GM18873 (cell line): ENCODE data around the gene FAM168A.

ENCODE experiments used
- ATAC-seq: cut with Tn5 transposase; IDR thresholded peaks from one replicate; pipeline ENCODE4 v1.9.1; 2021; ENCODE audit warnings: mild to moderate bottlenecking, moderate library complexity, moderate number of reproducible peaks; ENCODE audit not compliant: unreplicated experiment, low FRiP score

The FAM168A gene

DNA sequence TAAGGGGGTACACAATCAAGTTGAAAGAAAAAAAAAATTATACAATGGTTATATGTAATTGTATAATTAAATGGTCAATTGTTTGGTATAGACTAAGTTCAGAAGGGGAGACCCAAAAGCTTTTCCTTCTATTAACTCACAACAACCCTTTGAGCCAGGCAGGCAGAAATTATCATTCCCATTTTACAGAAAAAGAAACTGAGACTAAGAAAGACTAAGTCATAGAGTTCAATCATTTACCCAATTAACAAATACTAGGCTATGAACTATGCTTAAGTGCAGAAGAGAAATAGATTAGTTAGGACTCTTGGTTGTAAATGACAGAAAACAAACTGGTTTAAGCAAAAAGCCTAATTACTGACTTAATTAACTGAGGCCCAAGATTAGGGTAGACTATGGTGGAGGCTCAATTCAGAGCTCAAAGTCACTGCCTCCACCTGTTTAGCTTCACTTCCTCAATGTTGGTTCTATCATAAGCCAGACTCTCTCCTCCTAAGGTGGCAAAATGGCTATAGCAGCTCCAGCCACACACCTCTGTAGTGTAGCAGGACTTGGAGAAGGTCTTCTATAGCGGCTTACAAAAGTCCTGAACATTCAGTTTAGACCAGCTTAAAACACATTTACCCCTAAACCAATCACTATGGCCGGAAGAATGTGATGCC, 34.2 kb downstream of the FAM168A start:
- no peak for ATAC-seq

DNA sequence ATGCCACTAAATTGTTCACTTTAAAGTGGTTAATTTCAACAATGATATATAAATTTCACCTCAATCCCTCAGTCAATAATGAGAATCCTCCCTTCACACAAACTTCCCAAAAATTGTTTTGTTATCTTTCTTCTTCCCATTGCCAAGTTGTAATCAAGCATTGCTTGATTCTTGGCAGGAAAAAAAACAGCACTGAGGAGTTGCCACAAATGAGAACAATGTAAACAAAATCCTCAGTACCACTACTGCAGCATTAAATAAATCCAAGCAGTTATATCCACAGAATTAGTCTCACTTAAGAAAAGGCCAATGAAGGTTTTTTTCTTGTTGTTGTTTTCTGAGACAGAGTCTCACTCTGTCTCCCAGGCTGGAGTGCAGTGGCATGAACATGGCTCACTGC, 38.2 kb downstream of the FAM168A start:
- no peak for ATAC-seq

DNA sequence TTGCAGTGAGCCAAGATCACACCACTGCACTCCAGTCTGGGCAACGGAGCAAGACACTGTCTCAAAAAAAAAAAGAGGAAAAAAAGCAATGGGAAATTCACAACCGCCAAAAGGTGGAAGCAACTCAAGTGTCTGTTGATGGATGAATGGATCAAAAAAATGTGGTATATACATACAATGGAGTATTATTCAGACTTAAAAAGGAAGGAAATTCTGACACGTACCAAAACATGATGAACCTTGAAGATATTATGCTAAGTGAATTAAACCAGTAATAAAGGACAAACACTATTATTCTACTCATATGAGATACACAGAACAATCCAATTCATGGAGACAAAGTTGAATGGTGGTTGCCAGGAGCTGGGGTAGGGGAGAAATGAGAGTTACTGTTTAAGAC, 40.9 kb downstream of the FAM168A start:
- ATAC-seq, result no peak

DNA sequence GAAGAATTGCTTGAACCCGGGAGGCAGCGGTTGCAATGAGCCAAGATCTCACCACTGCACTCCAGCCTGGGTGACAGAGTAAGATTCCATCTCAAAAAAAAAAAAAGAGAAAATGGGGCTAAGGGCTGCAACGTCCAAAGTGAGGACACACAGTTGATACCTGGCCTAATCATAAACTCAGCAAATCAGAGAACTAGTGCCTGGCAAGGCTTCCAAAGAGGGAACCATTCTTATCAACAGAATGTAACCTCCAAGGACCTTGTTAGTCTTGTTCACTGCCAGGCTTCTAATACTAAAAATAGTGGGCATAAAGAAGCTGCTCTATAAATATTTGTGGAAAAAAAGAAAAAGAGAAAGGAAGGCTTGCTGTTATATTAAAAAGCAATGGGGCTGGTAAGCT, 42.3 kb downstream of the FAM168A start:
- ATAC-seq, result no peak

DNA sequence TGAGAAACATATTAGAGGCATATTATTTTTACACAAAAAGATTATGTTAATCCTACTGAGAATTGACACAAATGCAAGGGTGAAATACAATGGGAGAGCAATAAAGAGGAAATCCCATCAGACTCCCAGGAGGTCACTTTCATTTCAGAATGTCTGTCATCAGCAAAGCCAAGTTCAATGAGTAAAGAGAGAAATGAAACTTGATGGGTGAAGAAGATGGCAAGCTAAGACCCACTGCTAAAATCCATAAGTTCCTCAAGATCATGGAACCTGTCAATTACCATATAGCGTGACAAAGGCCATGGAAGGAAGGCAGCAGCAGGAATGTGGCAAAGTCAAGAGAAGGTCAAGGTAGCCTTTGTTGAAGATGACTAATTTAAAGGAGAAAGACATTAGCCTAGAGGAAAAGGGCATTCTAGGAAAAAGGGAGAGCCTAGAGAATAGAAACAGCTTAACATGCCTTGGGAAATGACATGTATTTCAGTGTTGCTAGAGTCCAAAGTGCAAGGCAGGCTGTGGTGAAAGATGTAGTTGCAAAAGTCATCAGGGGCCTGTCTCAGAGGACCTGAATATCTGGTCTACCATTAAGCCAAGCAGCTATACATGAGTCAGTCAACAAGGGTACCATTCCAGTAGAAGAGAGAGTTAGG, 43.1 kb downstream of the FAM168A start:
- ATAC-seq, result no peak

DNA sequence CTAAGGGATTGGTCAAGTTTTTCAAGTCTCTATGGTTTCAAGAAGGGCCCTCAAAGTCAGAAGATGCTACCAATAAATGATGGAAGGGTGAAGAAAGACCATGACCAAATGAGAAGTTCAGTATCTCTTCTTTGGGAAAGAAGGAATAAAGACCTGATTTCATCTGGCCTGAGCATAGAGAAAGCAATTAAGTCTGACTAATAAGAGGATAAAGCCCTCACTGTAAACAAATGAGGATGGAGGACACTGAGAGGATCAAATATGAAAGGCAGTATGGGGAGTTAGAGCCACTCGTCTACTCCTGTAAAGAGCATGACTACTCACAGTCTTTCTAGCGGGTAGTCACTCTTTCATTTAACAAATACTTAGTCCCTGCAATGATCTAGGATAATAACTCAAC, 44.6 kb downstream of the FAM168A start:
- ATAC-seq, result no peak

DNA sequence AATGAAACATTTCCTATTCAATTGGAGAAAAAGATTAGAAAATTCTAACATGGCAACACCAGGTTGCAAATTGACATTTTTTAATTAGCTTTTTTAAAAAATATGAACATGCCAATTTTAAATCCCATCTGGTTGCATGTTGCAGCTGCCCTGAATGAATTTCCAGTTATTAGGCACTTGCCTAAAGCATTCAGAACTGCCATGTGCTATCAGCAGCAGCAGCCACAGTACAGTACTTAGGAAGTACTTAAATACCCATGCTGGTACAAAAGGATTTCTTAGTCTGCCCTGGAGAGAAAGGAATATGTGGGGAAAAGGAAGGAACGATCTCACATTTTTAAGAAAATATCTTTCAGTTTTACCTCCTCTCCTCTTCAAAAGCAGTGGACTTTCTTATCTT, 46.2 kb downstream of the FAM168A start:
- ATAC-seq, result no peak

DNA sequence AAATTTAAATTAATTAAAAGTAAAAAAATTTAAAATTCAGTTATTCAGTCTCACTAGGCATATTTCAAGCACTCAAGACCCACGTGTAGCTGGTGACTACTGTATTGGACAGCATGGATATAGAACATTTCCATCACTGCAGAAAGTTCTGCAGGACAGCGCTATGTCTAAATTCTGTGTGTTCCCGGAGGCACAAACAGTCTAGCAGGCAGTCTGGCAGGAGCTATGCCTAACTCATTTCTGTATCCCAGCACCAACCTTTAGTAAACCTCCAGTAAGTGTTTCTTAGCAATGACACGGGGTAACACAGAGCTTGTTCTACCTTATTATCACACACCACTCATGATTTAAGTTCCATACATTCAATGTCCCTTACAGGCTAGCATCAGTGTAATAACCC, 48.5 kb downstream of the FAM168A start:
- ATAC-seq, result no peak

DNA sequence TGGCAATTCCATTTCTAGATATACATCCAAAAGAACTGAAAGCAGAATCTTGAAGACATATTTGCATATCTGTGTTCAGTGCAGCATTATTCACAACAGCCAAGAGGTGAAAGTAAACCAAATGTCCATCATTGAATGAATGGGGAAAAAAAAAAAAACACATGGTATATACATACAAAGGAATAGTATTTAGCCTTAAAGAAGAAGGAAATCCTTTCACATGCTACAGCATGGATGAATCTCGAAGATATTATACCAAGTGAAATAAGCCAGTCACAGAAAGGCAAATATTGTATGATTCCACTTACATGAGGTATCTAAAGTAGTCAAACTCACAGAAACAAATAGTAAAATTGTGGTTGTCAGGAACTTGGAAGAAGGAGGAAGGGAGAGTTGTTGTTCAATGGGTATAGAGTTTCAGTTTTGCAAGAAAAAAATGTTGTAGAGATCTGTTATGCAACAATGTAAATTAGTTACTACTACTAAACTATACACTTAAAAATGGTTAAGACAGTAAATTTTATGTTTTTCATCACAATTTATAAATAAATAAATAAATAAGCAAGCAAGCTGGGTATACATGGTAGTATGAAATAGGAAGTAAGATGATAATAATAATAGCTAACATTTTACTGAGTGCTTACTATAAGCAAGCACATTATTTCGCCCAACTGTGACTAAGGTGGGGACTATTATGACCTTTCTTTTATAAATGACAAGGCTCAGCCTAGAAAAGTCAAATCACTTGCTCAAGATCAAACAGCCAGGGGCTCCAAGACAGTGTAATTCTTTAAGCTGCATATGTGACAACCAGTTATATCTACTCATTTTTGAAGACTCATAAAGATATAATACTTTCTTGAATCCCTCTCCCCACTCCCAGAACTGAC, 50.0 kb downstream of the FAM168A start:
- no peak for ATAC-seq

DNA sequence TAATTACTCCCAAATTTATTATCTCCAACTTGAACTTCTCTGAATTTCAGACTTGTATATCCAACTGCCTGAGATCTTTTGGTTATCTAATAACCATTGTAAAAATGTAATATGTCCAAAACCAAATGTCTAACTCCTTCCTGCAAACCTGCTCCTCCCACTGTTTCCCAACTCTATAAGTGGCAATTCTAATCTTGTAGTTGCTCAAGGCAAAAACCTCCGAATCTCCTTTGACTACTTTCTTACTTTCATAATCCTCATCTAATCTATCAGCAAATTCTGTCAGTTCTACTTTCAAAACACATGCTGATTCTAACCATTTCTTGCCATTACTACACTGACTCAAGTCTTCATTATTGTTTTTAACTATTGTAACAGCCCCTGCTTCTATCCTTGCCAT, 55.7 kb downstream of the FAM168A start:
- no peak for ATAC-seq

DNA sequence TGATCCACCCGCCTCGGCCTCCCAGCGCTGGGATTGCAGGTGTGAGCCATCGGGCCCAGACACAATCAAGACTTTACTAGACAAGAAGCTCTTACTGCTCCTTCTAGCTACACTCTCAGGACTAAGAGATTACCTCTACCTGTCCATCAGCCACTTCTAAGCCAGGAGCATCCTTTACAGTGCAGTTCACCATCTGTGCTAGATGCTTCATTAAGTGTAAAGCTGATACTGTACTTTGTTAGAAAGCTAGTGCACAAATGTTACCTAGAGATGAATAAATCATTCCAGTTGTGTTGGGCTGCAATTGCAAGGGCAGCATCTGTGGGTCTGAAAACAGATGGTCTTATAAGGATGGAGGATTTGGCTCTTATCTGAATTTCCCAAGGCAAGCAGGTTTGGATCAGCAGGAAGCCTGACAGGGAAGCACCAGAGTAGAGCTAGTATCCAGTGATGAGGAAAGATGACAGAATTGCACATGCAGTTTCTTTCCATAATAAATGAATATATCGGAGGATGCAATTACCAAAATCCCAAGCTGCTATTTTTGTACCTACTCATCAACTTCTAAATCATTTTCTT, 58.3 kb downstream of the FAM168A start:
- ATAC-seq, result no peak

DNA sequence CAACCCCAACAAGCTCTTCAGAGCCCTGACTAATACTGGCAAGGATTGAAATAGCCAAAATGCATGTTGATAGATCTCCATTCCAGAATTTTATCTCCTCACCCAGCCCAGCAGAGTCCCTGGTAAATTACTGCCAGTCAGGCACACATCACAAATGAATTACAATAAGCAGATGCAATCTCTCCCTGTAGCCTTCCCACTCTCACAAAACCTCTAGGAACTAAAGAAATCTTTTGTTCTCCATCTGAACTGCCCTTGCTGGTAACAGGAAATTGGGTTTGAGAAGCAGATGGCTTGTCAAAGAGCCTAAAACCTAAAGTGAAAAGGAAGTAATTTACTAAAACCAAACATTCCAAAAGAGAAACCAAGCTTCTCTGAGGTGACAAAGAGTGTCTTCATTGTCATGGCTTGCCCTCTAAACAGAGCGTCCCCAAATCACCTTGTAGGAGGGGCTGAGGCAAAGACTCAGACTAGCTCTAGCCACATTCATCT, 59.5 kb downstream of the FAM168A start:
- ATAC-seq, result no peak

DNA sequence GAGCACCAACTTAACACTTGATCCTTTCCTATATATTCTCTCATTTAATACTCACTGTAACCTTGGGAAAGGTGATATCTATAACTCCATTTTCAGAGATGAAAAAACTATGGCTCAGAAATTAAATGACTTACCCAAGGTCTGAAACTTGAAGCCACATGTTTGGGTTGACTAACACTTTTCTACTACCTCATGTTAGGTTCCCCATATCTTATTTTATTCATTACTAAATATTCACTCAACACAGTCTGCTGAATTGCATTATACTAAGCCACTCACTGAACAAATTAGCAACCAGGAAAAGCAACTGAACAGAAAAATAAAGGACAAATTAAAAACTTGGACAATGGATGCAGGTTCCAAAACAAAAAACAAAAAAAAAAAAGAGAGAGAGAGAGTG, 59.9 kb downstream of the FAM168A start:
- no peak for ATAC-seq

DNA sequence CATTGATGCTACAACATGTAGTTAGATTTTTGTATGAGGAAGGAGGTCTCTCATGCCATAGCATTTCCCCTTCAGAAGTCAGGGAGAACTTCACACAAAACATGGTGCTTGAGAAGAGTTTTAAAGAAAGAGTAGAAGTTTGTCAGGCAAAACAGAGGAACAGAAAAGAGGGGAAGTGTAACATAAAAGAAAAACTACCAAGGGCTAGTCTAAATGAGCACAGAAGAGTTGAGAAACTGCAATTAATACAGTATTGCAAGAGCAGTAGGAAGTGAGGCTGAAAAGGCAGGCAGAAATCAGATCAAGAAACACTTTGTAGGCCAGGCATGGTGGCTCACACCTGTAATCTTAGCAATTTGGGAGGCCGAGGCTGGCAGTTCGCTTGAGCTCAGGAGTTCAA, 61.0 kb downstream of the FAM168A start:
- no peak for ATAC-seq

DNA sequence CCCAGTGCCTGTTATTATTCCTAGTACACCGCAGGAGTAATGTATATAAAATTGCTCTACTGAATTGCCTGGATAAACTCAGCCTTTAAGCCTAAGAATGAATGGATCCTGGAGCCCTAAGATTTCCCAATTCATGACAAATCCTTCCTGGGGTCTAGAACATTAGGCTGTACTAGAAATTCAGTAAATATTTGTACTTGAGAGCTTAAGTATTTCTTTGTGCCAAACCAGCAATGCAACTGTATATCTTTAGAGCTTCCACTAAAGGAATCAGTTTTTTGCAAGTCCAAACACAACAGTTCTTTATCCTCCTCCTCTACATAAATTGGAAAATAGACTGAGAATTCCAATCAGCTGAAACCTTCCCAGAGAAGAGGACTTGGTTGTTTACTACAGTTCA, 65.6 kb downstream of the FAM168A start:
- no peak for ATAC-seq

DNA sequence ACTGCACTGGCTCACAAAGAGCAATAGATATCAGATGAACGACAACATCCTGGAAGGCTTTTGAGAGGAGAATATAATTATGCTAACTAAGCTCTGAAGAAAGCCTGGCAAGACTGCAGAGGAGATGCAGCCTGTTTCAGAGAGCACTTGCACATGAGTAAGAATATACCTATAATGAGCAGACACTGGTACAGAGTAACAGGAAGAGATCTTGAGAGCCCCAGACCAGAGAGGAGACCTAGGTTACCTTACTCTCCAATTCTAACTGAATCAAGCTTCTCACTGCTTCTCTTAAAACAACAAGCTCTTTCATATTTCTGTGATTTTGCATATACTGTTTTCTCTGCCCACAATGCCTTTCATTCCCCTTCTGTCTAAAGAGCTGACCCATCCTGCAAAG, 66.5 kb downstream of the FAM168A start:
- no peak for ATAC-seq

DNA sequence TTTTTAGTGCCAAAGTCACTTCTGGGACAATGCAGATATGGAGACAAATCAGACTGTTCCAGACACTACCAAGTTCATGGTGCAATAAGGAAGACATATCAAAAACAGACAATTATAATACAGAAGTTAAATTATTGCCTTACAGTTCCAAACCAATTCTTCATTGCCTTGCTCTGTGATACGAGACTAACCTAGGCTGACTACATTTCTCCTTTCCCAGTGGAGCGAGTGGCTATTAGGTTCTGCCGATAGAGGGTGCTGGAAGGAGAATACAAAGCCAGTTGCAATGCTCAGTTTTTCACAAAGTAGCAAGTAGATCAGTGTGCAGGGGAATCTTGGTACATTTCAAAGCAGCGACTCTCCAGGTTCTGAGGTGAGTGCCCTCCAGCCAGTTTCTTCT, 67.8 kb downstream of the FAM168A start:
- no peak for ATAC-seq

DNA sequence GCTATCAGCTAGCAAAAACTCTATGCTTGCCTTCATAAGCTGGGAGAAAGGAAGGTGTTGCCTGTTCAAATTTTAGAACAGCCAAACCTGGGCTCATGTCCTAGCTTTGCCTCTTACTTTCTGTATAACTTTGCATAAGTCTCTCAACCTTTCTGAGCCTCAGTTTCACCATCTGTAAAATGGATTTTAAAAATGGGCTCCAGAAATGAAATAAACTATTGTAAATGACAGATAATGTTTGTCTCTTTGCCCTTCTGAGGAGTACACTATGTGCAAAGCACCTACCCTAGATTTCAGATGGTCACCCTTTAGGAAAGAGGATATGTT, 68.7 kb downstream of the FAM168A start:
- ATAC-seq, result no peak

DNA sequence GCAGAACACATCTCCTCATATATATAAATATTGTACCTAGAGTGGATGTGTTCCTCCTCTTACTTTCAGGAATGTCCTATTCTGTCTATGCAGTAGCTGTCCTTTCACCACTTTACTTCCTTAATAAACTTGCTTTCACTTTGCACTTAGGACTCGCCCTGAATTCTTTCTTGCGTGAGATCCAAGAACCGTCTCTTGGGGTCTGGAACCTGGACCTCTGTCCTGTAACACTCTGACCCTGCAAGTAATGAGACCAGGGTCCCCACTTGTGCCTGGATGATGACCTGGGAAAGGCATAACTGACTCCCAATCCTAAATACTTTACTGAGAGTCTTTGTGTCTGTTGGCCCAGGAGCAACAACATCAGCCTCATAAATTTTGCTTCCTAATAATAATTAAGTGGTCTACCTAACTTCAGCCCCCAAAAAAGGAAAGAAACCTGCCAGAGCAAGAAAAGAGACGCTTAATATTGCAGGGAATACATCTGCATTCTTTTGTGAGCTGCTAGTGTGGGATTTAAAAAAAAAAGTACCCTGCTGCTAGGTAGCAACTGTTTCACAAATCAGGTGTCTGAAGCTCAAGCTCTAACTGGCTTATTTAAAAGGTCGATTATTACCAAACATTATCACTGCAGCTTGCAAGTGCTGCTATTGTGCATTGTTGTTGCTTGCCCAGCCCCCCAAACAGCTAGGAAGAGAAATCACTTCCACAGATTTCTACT, 69.3 kb downstream of the FAM168A start:
- no peak for ATAC-seq

DNA sequence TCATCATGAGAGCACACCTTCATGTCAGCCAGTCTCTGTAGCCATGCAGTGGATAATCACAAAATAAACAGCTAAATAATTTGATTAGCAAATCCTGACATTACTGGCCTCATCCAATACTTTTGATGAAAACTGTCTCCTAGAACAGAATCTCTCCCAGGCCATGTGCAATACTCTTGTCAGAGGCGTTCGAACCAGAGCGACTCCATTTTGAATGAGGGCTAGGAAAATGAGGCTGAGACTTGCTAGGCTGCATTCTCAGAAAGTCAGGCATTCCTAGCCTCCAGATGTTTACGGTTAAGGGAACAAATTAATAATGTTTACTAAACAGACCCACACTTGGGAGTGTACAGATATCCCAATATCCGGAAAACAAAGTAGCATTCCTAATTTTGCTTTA, 69.9 kb downstream of the FAM168A start:
- no peak for ATAC-seq

DNA sequence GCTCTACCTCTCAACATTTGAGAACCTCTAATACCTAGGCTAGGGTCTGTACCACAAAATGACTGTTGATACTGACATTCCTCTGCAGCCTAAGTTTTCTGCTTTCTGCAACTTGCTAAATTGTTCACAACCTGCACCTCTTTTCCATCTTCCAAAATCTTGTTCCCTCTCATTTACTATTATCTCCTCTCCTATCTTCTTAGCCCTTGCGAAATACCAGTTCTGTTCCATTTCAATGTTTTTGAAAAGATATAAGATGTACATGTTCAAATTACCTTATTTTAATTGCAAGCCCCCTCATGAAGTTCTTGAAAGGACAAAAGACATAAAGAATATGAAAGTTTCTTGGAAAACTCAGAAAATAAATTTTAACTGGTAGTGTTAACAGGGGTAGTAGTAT, 72.3 kb downstream of the FAM168A start:
- ATAC-seq, result no peak
